GM23338 (cell line): ENCODE data around the gene RIN3. TPM values are rescaled to one million over a fixed set of nuclear protein-coding genes. Genes with fewer than 3 reads are reported as not detected.

ENCODE experiments used
- ATAC-seq: fragments of 200-7000 bp; cut with Tn5 transposase; 3 replicates; pipeline ENCODE4 v1.9.1; 2020
- DNase-seq: peaks from one replicate; pipeline ENCODE4 v3.0.0-alpha.2; 2015; ENCODE audit warnings: low spot score
- H2AFZ ChIP-seq: fragments of 200-600 bp; sonication (generic); 2 replicates; pipeline ENCODE4 v1.8.0; 2016; ENCODE audit warnings: antibody characterized with exemption, mild to moderate bottlenecking, moderate library complexity
- H3F3A ChIP-seq: fragments of 200-600 bp; sonication (generic); replicated peaks from 2 replicates; pipeline ENCODE4 v1.8.0; 2017; ENCODE audit warnings: antibody characterized with exemption, mixed run types, low read depth
- H3K27ac ChIP-seq: fragments of 200-600 bp; sonication (generic); 2 replicates; pipeline ENCODE4 v1.6.1; 2016; ENCODE audit warnings: low read depth
- H3K27me3 ChIP-seq: fragments of 200-600 bp; sonication (generic); 2 replicates; pipeline ENCODE4 v1.8.0; 2016; ENCODE audit warnings: mild to moderate bottlenecking, mixed run types, moderate library complexity; ENCODE audit not compliant: insufficient read depth
- H3K36me3 ChIP-seq: fragments of 200-600 bp; sonication (generic); 2 replicates; pipeline ENCODE4 v1.8.0; 2016; ENCODE audit warnings: mild to moderate bottlenecking; ENCODE audit not compliant: insufficient read depth
- H3K4me1 ChIP-seq: fragments of 200-600 bp; sonication (generic); 2 replicates; pipeline ENCODE4 v1.8.0; 2016; ENCODE audit warnings: mild to moderate bottlenecking, moderate library complexity; ENCODE audit not compliant: insufficient read depth
- H3K4me2 ChIP-seq: fragments of 200-600 bp; sonication (generic); 2 replicates; pipeline ENCODE4 v1.7.1; 2017; ENCODE audit warnings: mixed run types
- H3K4me3 ChIP-seq: fragments of 200-600 bp; sonication (generic); 2 replicates; pipeline ENCODE4 v1.6.1; 2016; ENCODE audit warnings: mixed run types
- H3K79me2 ChIP-seq: fragments of 200-600 bp; sonication (generic); replicated peaks from 2 replicates; pipeline ENCODE4 v1.8.0; 2017; ENCODE audit warnings: mild to moderate bottlenecking; ENCODE audit not compliant: insufficient read depth
- H3K9me2 ChIP-seq: fragments of 200-600 bp; sonication (generic); 2 replicates; pipeline ENCODE4 v1.8.0; 2017; ENCODE audit not compliant: insufficient read depth
- H4K20me1 ChIP-seq: fragments of 200-600 bp; sonication (generic); replicated peaks from 2 replicates; pipeline ENCODE4 v1.8.0; 2017; ENCODE audit warnings: mild to moderate bottlenecking; ENCODE audit not compliant: insufficient read depth
- H3K27ac Mint-ChIP-seq: 2 replicates; pipeline ENCODE4 v1.8.0; 2020; ENCODE audit warnings: inconsistent platforms, mild to moderate bottlenecking, moderate library complexity, mixed read lengths
- H3K27me3 Mint-ChIP-seq: 3 replicates; pipeline ENCODE4 v1.8.0; 2022; ENCODE audit warnings: low read depth, mild to moderate bottlenecking, moderate library complexity, mixed read lengths, inconsistent platforms; ENCODE audit not compliant: insufficient read depth, poor library complexity
- H3K36me3 Mint-ChIP-seq: 3 replicates; pipeline ENCODE4 v1.8.0; 2021; ENCODE audit warnings: low read depth, mild to moderate bottlenecking, inconsistent platforms, moderate library complexity, mixed read lengths
- H3K4me1 Mint-ChIP-seq: 3 replicates; pipeline ENCODE4 v1.8.0; 2020; ENCODE audit warnings: mild to moderate bottlenecking, inconsistent platforms, mixed read lengths
- H3K4me3 Mint-ChIP-seq: 3 replicates; pipeline ENCODE4 v1.8.0; 2021; ENCODE audit warnings: moderate library complexity, mild to moderate bottlenecking, inconsistent platforms, mixed read lengths
- H3K9me3 Mint-ChIP-seq: 3 replicates; pipeline ENCODE4 v1.8.0; 2020; ENCODE audit warnings: moderate library complexity, mild to moderate bottlenecking, inconsistent platforms, mixed read lengths
- CREB1 ChIP-seq: fragments of 250-450 bp; sonication (Bioruptor Pico); IDR thresholded peaks from 2 replicates; pipeline ENCODE4 v1.5.0; 2020; ENCODE audit warnings: low read depth, mild to moderate bottlenecking, moderate library complexity
- CTCF ChIP-seq, 2 experiments: fragments of 200-600 bp in 1 of 2; sonication (generic) in 1 of 2; conservative IDR thresholded peaks; 2 replicates each; pipeline versions ENCODE4 v1.5.1 to v1.6.1; 2016 to 2017; ENCODE audit warnings: antibody characterized with exemption in 2 of 2, low read depth in 2 of 2, mild to moderate bottlenecking in 2 of 2, moderate library complexity in 1 of 2
- ETS1 ChIP-seq: IDR thresholded peaks from 2 replicates; pipeline ENCODE4 v1.6.1; 2016; ENCODE audit warnings: antibody characterized with exemption
- EZH2 ChIP-seq: fragments of 200-600 bp; sonication (generic); IDR thresholded peaks from one replicate; pipeline ENCODE4 v1.8.0; 2017; ENCODE audit warnings: antibody characterized with exemption, mild to moderate bottlenecking, low read depth; ENCODE audit not compliant: unreplicated experiment
- NANOG ChIP-seq: IDR thresholded peaks from 2 replicates; pipeline ENCODE4 v1.6.1; 2016; ENCODE audit warnings: antibody characterized with exemption, borderline replicate concordance
- POLR2AphosphoS5 ChIP-seq: IDR thresholded peaks from 2 replicates; pipeline ENCODE4 v1.6.1; 2016; ENCODE audit warnings: antibody characterized with exemption, low read depth
- REST ChIP-seq: IDR thresholded peaks from one replicate; pipeline ENCODE4 v1.6.1; 2018; ENCODE audit warnings: antibody characterized with exemption; ENCODE audit not compliant: unreplicated experiment
- ZNF114 ChIP-seq: fragments of 250-450 bp; sonication (Bioruptor Pico); IDR thresholded peaks from 2 replicates; pipeline ENCODE4 v1.5.0; 2020; ENCODE audit warnings: mild to moderate bottlenecking, moderate library complexity
- ZNF331 ChIP-seq: fragments of 250-450 bp; sonication (Bioruptor Pico); IDR thresholded peaks from 2 replicates; pipeline ENCODE4 v1.5.0; 2020; ENCODE audit warnings: low read depth, mild to moderate bottlenecking, moderate library complexity
- ZNF462 ChIP-seq: fragments of 250-450 bp; sonication (Bioruptor Pico); IDR thresholded peaks from 2 replicates; pipeline ENCODE4 v1.5.0; 2020; ENCODE audit warnings: mild to moderate bottlenecking, moderate library complexity
- polyA plus RNA-seq: library from polyadenylated mRNA; unstranded; fragments of >200 nt; fragmentation: Nextera tagmentation; extraction: Ambion mirVana; gene quantifications from 2 replicates; pipeline ENCODE4 v1.2.1, GENCODE V29; 2016
- total RNA-seq: library from RNA; depleted of rRNA; stranded (reverse); fragments of >200 nt; shearing (Covaris generic); gene quantifications from 2 replicates; pipeline ENCODE4 v1.2.3, GENCODE V29; 2014

The RIN3 gene
- total and polyA plus RNA-seq, 2 experiments from 2014 or later, result 0.97 to 1.5 TPM

- H3K4me3 ChIP-seq, result no peak overlapping the region
- no peaks in the 10 kb centered on the region for H3K27me3 ChIP-seq
- no peaks in the 10 kb centered on the region for H3K36me3 ChIP-seq
- no peaks in the 10 kb centered on the region for H3K79me2 ChIP-seq
- H3K9me2 ChIP-seq, result no peaks in the 10 kb centered on the region
- no peaks in the 10 kb centered on the region for H3K4me1 ChIP-seq
- H3K9me3 Mint-ChIP-seq, result no peaks in the 10 kb centered on the region; the same call in 2 of the 3 replicates
- H2AFZ ChIP-seq, result no peak overlapping the region
- H3K36me3 Mint-ChIP-seq, result no peaks in the 10 kb centered on the region
- H3K4me2 ChIP-seq, result no peak overlapping the region
- no peak overlapping the region for H3K4me3 Mint-ChIP-seq
- no peak overlapping the region for H3K27ac ChIP-seq
- peaks cover 3% of the 10 kb centered on the region; the same call in 2 of the 3 replicates for H3K4me1 Mint-ChIP-seq
- H3K27me3 Mint-ChIP-seq, result no peaks in the 10 kb centered on the region
- no peaks in the 10 kb centered on the region for H3F3A ChIP-seq
- H4K20me1 ChIP-seq, result no peaks in the 10 kb centered on the region
- no peak overlapping the region for H3K27ac Mint-ChIP-seq
- ATAC-seq, result no peak
- no peak for TF ChIP-seq REST
- no peak for TF ChIP-seq CREB1
- TF ChIP-seq ZNF114 (CRISPR knock-in tag), result no peak
- no peak for TF ChIP-seq POLR2AphosphoS5
- no peak for TF ChIP-seq ZNF331 (CRISPR knock-in tag)
- TF ChIP-seq NANOG, result no peak
- TF ChIP-seq CTCF (conservative IDR thresholded peaks at IDR 0.05; ENCODE audit: low read depth in 2 of 2), result no peak
- no peak for TF ChIP-seq ETS1
- no peak for TF ChIP-seq EZH2
- DNase-seq, result no peak
Observed at GRCh38 chr14:92673601-92674150, 160.1 kb downstream of the RIN3 start.

GRCh38 chr14:92675421-92675820 is 161.8 kb downstream of the RIN3 start:
- Mint-ChIP-seq H3K9me3 (no peaks in the 10 kb centered on the region; the same call in 2 of the 3 replicates), H3K4me1 (no peaks in the 10 kb centered on the region), H3K4me3 (no peak overlapping the region), H3K27me3 (no peaks in the 10 kb centered on the region), H3K36me3 (no peaks in the 10 kb centered on the region), H3K27ac (no peak overlapping the region)
- H3K27me3 ChIP-seq, result no peaks in the 10 kb centered on the region
- no peak overlapping the region for H2AFZ ChIP-seq
- no peaks in the 10 kb centered on the region for H4K20me1 ChIP-seq
- H3K4me1 ChIP-seq, result no peaks in the 10 kb centered on the region
- DNase-seq (no peak), ATAC-seq (no peak)
- no peaks in the 10 kb centered on the region for H3K36me3 ChIP-seq
- no peaks in the 10 kb centered on the region for H3F3A ChIP-seq
- H3K4me3 ChIP-seq, result no peak overlapping the region
- H3K27ac ChIP-seq, result no peak overlapping the region
- H3K4me2 ChIP-seq, result no peak overlapping the region
- no peaks in the 10 kb centered on the region for H3K9me2 ChIP-seq
- H3K79me2 ChIP-seq, result no peaks in the 10 kb centered on the region
- TF ChIP-seq ZNF462 (CRISPR knock-in tag) (no peak), NANOG (no peak)
